Progenitor cell of endocrine pancreas (in vitro differentiated cells): Measurements from ENCODE around the gene NKX2-4. TPM values are rescaled to one million over a fixed set of nuclear protein-coding genes. Genes with fewer than 3 reads are reported as not detected.
A peak's percentile ranks its signal among the peaks of the same experiment; 100 is the strongest.

ENCODE experiments used
- DNase-seq: peaks from one replicate; pipeline ENCODE4 v3.0.0; 2021; ENCODE audit warnings: low spot score; ENCODE audit not compliant: unreplicated experiment
- H3K27ac Mint-ChIP-seq: 2 replicates; pipeline ENCODE4 v1.8.0; 2021; ENCODE audit warnings: mild to moderate bottlenecking, moderate library complexity, mixed read lengths
- H3K27me3 Mint-ChIP-seq: 2 replicates; pipeline ENCODE4 v1.8.0; 2021; ENCODE audit warnings: mixed read lengths
- H3K36me3 Mint-ChIP-seq: 2 replicates; pipeline ENCODE4 v1.8.0; 2022; ENCODE audit warnings: mixed read lengths; ENCODE audit not compliant: insufficient read depth
- H3K4me1 Mint-ChIP-seq: 2 replicates; pipeline ENCODE4 v1.8.0; 2021; ENCODE audit warnings: low read depth, mixed read lengths
- H3K4me3 Mint-ChIP-seq: 2 replicates; pipeline ENCODE4 v1.8.0; 2021; ENCODE audit warnings: low read depth, mild to moderate bottlenecking, moderate library complexity, mixed read lengths
- H3K9me3 Mint-ChIP-seq: 2 replicates; pipeline ENCODE4 v1.8.0; 2021; ENCODE audit warnings: low read depth, mixed read lengths
- CTCF ChIP-seq: fragments of 200-600 bp; sonication (generic); IDR thresholded peaks from one replicate; pipeline ENCODE4 v1.5.0; 2021; ENCODE audit warnings: antibody characterized with exemption, mild to moderate bottlenecking; ENCODE audit not compliant: unreplicated experiment
- total RNA-seq: library from RNA; stranded (reverse); gene quantifications from 2 replicates; pipeline ENCODE4 v1.2.1, GENCODE V29; 2021

Gene NKX2-4
- total RNA-seq, 1 donor from 2014 or later, result not detected

DNA sequence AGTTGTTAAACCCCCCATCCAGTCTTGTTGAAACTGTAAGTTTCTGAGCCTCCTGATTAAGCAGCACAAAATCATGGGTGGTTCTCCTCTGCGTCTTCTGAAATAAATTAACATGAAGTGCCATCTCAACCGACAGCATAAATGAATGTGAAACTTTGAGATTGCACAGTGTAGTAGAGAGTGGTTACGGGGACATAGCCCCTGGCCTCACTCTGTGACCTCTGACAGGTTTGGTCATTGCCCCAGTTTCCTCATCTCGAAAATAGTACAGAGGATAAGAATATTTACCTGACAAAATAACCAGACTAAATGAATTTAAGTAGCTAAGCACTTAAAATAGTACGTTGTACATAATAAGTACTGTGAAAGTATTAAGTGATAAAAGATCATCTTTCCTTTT, 19.1 kb downstream of the NKX2-4 start:
- H3K36me3 Mint-ChIP-seq, result peaks cover 24% of the 10 kb centered on the region
- no peak for TF ChIP-seq CTCF
- H3K4me1 Mint-ChIP-seq, result peaks cover 9% of the 10 kb centered on the region
- H3K27me3 Mint-ChIP-seq, result no peaks in the 10 kb centered on the region
- H3K4me3 Mint-ChIP-seq, result no peak overlapping the region
- H3K27ac Mint-ChIP-seq, result no peak overlapping the region
- no peak for DNase-seq
- no peaks in the 10 kb centered on the region for H3K9me3 Mint-ChIP-seq

- Mint-ChIP-seq H3K9me3 (no peaks in the 10 kb centered on the region), H3K4me3 (no peak overlapping the region), H3K27ac (no peak overlapping the region), H3K27me3 (no peaks in the 10 kb centered on the region), H3K4me1 (peaks cover 9% of the 10 kb centered on the region), H3K36me3 (peaks cover 26% of the 10 kb centered on the region)
- no peak for DNase-seq
- no peak for TF ChIP-seq CTCF
Observed at GRCh38 chr20:21377701-21378100, 19.6 kb downstream of the NKX2-4 start.

- H3K4me1 Mint-ChIP-seq, result peaks cover 13% of the 10 kb centered on the region
- no peak for DNase-seq
- H3K27ac Mint-ChIP-seq, result peak overlapping the region; percentile 57
- TF ChIP-seq CTCF, result no peak
- peaks cover 31% of the 10 kb centered on the region for H3K36me3 Mint-ChIP-seq
- H3K9me3 Mint-ChIP-seq, result no peaks in the 10 kb centered on the region
- H3K27me3 Mint-ChIP-seq, result no peaks in the 10 kb centered on the region
- H3K4me3 Mint-ChIP-seq, result no peak overlapping the region
Observed at GRCh38 chr20:21376626-21377025, 20.7 kb downstream of the NKX2-4 start.

- H3K27me3 Mint-ChIP-seq, result no peaks in the 10 kb centered on the region
- no peak for TF ChIP-seq CTCF
- H3K36me3 Mint-ChIP-seq, result peaks cover 29% of the 10 kb centered on the region
- no peak for DNase-seq
- H3K4me3 Mint-ChIP-seq, result no peak overlapping the region
- H3K4me1 Mint-ChIP-seq, result peaks cover 10% of the 10 kb centered on the region
- no peaks in the 10 kb centered on the region for H3K9me3 Mint-ChIP-seq
- H3K27ac Mint-ChIP-seq, result no peak overlapping the region
Observed at GRCh38 chr20:21373436-21373835, 23.9 kb downstream of the NKX2-4 start.

GRCh38 chr20:21372016-21372415, 25.3 kb downstream of the NKX2-4 start:
- no peak for DNase-seq
- Mint-ChIP-seq H3K9me3 (no peaks in the 10 kb centered on the region), H3K27ac (no peak overlapping the region), H3K4me1 (peaks cover 10% of the 10 kb centered on the region), H3K27me3 (no peaks in the 10 kb centered on the region), H3K36me3 (peaks cover 27% of the 10 kb centered on the region), H3K4me3 (no peak overlapping the region)
- TF ChIP-seq CTCF, result no peak
